Measurements from ENCODE around the gene MAGEB4. TPM values are rescaled to one million over a fixed set of nuclear protein-coding genes. Genes with fewer than 3 reads are reported as not detected.
"Not testable (repeated sequence)": the region's sequence is repeated elsewhere in the genome, so short reads cannot be mapped to it uniquely, and the experiment has no call there.

Gene MAGEB4, protein sequence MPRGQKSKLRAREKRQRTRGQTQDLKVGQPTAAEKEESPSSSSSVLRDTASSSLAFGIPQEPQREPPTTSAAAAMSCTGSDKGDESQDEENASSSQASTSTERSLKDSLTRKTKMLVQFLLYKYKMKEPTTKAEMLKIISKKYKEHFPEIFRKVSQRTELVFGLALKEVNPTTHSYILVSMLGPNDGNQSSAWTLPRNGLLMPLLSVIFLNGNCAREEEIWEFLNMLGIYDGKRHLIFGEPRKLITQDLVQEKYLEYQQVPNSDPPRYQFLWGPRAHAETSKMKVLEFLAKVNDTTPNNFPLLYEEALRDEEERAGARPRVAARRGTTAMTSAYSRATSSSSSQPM
- not detected for total RNA-seq

DNA sequence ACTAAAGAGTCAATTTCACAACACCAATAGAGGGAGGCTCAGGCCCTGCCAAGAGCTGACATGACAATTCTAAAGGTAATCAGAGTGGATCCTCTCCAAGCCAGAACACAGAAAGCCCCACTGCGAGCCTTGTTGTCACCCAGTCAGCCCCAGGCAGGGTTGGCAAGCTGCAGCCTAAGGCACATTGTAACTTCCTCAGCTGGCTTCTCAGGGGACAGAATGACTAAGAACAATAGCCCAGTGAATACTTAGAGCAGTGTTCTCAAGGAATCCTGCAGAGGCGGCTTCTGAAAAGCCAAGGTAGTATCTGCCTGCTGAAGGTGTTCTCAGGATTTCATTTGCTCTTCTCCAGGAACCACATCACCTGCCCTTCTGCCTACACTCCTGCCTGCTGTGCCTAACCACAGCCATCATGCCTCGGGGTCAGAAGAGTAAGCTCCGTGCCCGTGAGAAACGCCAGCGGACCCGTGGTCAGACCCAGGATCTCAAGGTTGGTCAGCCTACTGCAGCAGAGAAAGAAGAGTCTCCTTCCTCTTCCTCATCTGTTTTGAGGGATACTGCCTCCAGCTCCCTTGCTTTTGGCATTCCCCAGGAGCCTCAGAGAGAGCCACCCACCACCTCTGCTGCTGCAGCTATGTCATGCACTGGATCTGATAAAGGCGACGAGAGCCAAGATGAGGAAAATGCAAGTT lies at the start of gene MAGEB4:
Gene MAGEB4 (plus strand): TSS at position 277 of the 692 bp plus-strand sequence. CDS start 136 bp downstream, at position 413.
- POLR2A ChIA-PET, result no interaction called here
- Mint-ChIP-seq H3K36me3 (ENCODE audit: low read depth) (no peaks in the 10 kb centered on the region), H3K4me1 (ENCODE audit: low read depth) (no peaks in the 10 kb centered on the region)

GRCh38 chrX:30193910-30194309 lies 47.9 kb upstream of the MAGEB4 start:
- H3K4me1 Mint-ChIP-seq (ENCODE audit: low read depth); H3K36me3 Mint-ChIP-seq (ENCODE audit: low read depth); H3K27ac Mint-ChIP-seq; POLR2A ChIA-PET; ATAC-seq; CTCF ChIA-PET; H3K4me3 Mint-ChIP-seq; DNase-seq; H3K27me3 Mint-ChIP-seq (ENCODE audit: low read depth); H3K9me3 Mint-ChIP-seq (ENCODE audit: insufficient read depth): not testable (repeated sequence)

More for the DNA sequence above, at the start of gene MAGEB4:
- H3K4me3 Mint-ChIP-seq, result no peak within 1 kb of the TSS
- no peak for ATAC-seq
- CTCF ChIA-PET, result no interaction called here
- H3K27me3 Mint-ChIP-seq (ENCODE audit: low read depth), result no peaks in the 10 kb centered on the region
- no peak for DNase-seq
- no peaks in the 10 kb centered on the region for H3K9me3 Mint-ChIP-seq (ENCODE audit: insufficient read depth)
- H3K27ac Mint-ChIP-seq, result no peak within 1 kb of the TSS

DNA sequence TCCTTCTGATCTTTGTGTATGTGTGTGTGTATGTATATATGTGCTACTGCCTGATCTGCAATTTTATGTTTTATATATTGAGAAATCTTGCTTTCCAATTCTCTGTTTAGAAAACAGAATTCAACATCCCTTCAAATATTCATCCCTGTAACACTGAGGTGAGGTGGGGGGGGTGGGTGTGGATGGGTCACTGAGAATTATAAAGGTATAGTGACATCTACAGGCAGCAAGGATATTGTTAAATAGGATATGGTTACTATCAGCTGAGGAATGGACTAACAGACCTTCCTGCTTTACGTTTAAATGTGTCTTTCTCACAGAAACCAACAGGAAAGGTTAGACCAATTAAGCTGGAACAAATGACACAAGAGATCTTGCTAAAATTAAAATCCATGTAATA lies 45.5 kb upstream of the MAGEB4 start:
- H3K4me1 Mint-ChIP-seq (ENCODE audit: low read depth), result no peaks in the 10 kb centered on the region
- no peaks in the 10 kb centered on the region for H3K36me3 Mint-ChIP-seq (ENCODE audit: low read depth)
- H3K27me3 Mint-ChIP-seq (ENCODE audit: low read depth), result no peaks in the 10 kb centered on the region
- H3K9me3 Mint-ChIP-seq (ENCODE audit: insufficient read depth), result no peaks in the 10 kb centered on the region
- DNase-seq (no peak), ATAC-seq (no peak)
- H3K4me3 Mint-ChIP-seq, result no peak overlapping the region
- no peak overlapping the region for H3K27ac Mint-ChIP-seq
- CTCF ChIA-PET, result no interaction called here
- POLR2A ChIA-PET, result no interaction called here

- Mint-ChIP-seq H3K36me3 (ENCODE audit: low read depth) (no peaks in the 10 kb centered on the region), H3K4me1 (ENCODE audit: low read depth) (no peaks in the 10 kb centered on the region), H3K4me3 (no peak overlapping the region), H3K9me3 (ENCODE audit: insufficient read depth) (no peaks in the 10 kb centered on the region), H3K27ac (no peak overlapping the region), H3K27me3 (ENCODE audit: low read depth) (no peaks in the 10 kb centered on the region)
- DNase-seq (no peak), ATAC-seq (no peak)
- ChIA-PET CTCF (no interaction called here), POLR2A (no interaction called here)
Measured at GRCh38 chrX:30212172-30212571, 29.6 kb upstream of the MAGEB4 start.

- Mint-ChIP-seq H3K4me1 (ENCODE audit: low read depth) (no peaks in the 10 kb centered on the region), H3K27ac (no peak within 1 kb of the TSS), H3K4me3 (no peak within 1 kb of the TSS), H3K27me3 (ENCODE audit: low read depth) (no peaks in the 10 kb centered on the region), H3K9me3 (ENCODE audit: insufficient read depth) (no peaks in the 10 kb centered on the region), H3K36me3 (ENCODE audit: low read depth) (no peaks in the 10 kb centered on the region)
- ChIA-PET CTCF (no interaction called here), POLR2A (no interaction called here)
- no peak for ATAC-seq
- no peak for DNase-seq
Measured at GRCh38 chrX:30215357-30215843, 26.4 kb upstream of the MAGEB4 start, which contains the start of gene MAGEB2. TSS of gene MAGEB2 (plus strand) at chrX:30215563. CDS start at chrX:30218581, 3,018 bp downstream.

DNA sequence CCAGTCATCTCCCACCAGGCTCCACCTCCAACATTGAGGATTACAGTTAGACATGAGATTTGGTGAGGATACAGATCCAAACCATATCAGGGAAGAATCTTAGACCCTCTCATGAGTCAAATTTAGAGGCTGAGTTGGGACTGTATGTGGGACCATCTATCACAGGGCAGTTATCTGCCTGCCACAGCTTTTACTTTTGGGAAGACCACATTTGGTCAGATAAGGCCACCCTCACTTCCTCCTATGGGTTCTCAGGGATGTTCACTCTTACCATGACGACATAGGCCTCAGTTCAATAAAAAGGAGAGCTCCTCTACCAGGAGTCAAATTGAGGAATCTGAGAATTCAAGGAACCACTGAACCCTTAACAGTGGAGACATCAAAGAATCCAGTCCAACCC lies 24.3 kb upstream of the MAGEB4 start:
- POLR2A ChIA-PET, result no interaction called here
- Mint-ChIP-seq H3K4me1 (ENCODE audit: low read depth) (no peaks in the 10 kb centered on the region), H3K4me3 (no peak overlapping the region), H3K27ac (no peak overlapping the region), H3K36me3 (ENCODE audit: low read depth) (no peaks in the 10 kb centered on the region), H3K9me3 (ENCODE audit: insufficient read depth) (no peaks in the 10 kb centered on the region), H3K27me3 (ENCODE audit: low read depth) (no peaks in the 10 kb centered on the region)
- DNase-seq (no peak), ATAC-seq (no peak)
- CTCF ChIA-PET, result no interaction called here

DNA sequence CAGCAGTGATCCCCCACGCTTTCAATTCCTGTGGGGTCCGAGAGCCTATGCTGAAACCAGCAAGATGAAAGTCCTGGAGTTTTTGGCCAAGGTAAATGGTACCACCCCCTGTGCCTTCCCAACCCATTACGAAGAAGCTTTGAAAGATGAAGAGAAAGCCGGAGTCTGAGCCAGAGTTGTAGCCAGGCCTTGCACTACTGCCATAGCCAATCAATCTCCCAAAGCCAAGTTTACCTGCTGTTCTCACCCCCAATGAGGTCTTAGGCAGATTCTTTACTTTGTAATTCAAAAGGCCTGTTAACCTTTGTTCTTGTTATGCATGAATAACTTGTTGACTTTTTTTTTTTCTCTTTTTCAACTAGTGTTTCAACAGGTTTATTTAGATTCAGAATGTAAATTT lies 22.4 kb upstream of the MAGEB4 start:
- ChIA-PET CTCF (no interaction called here), POLR2A (no interaction called here)
- Mint-ChIP-seq H3K27ac (no peak overlapping the region), H3K36me3 (ENCODE audit: low read depth) (no peaks in the 10 kb centered on the region), H3K27me3 (ENCODE audit: low read depth) (no peaks in the 10 kb centered on the region), H3K4me1 (ENCODE audit: low read depth) (no peaks in the 10 kb centered on the region), H3K9me3 (ENCODE audit: insufficient read depth) (no peaks in the 10 kb centered on the region), H3K4me3 (no peak overlapping the region)
- DNase-seq (no peak), ATAC-seq (no peak)

- ATAC-seq, result no peak
- no peaks in the 10 kb centered on the region for H3K27me3 Mint-ChIP-seq (ENCODE audit: low read depth)
- no peak overlapping the region for H3K4me3 Mint-ChIP-seq
- no peak overlapping the region for H3K27ac Mint-ChIP-seq
- ChIA-PET POLR2A (no interaction called here), CTCF (no interaction called here)
- H3K36me3 Mint-ChIP-seq (ENCODE audit: low read depth), result no peaks in the 10 kb centered on the region
- H3K4me1 Mint-ChIP-seq (ENCODE audit: low read depth), result no peaks in the 10 kb centered on the region
- no peak for DNase-seq
- H3K9me3 Mint-ChIP-seq (ENCODE audit: insufficient read depth), result no peaks in the 10 kb centered on the region
Measured at GRCh38 chrX:30220661-30221060, 21.1 kb upstream of the MAGEB4 start.

DNA sequence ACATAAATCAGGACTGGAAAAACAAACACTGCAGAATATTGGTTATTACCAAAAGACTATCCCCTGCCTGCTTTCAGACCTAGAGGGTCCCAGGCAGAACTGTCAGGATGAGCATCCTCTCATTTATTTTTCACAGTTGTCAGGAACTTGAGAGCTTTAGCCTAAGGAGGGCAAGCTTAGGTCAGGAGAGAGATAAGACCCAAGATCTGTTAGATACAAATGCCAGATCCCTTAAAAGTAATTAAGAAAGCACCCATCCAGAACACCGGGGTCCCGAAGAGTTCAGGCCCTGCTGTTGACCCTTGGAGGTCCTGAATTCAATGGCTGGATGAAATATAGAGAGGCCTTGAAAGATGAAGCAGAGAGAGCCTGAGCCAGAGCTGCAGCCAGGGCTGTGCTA lies 17.3 kb upstream of the MAGEB4 start:
- ChIA-PET POLR2A (no interaction called here), CTCF (no interaction called here)
- H3K36me3 Mint-ChIP-seq (ENCODE audit: low read depth), result no peaks in the 10 kb centered on the region
- no peak overlapping the region for H3K4me3 Mint-ChIP-seq
- H3K27me3 Mint-ChIP-seq (ENCODE audit: low read depth), result no peaks in the 10 kb centered on the region
- H3K4me1 Mint-ChIP-seq (ENCODE audit: low read depth), result no peaks in the 10 kb centered on the region
- no peaks in the 10 kb centered on the region for H3K9me3 Mint-ChIP-seq (ENCODE audit: insufficient read depth)
- DNase-seq (no peak), ATAC-seq (no peak)
- no peak overlapping the region for H3K27ac Mint-ChIP-seq

DNA sequence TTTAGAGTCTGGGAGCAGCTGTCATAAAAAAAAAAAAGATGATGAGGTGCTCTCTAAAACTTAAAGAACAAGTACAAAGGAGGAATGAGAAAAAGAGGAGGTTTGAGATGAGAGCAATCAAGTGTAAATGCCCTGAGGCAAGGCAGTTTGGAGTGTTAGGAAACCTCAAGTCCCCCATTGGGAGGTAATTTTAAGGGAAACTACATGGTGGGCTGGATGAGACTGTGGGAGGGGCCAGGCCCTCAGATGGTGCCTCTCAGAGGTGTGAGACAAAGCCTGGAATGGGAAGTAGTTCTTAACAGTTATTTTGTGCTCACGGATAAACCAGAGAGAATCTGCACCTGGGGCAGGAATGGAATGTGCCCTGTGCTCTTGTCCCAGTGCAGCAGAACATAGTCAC lies 13.3 kb upstream of the MAGEB4 start:
- Mint-ChIP-seq H3K9me3 (ENCODE audit: insufficient read depth) (no peaks in the 10 kb centered on the region), H3K27ac (no peak overlapping the region), H3K27me3 (ENCODE audit: low read depth) (no peaks in the 10 kb centered on the region), H3K36me3 (ENCODE audit: low read depth) (no peaks in the 10 kb centered on the region), H3K4me3 (no peak overlapping the region), H3K4me1 (ENCODE audit: low read depth) (no peaks in the 10 kb centered on the region)
- DNase-seq (no peak), ATAC-seq (no peak)
- POLR2A ChIA-PET, result no interaction called here
- CTCF ChIA-PET, result no interaction called here

DNA sequence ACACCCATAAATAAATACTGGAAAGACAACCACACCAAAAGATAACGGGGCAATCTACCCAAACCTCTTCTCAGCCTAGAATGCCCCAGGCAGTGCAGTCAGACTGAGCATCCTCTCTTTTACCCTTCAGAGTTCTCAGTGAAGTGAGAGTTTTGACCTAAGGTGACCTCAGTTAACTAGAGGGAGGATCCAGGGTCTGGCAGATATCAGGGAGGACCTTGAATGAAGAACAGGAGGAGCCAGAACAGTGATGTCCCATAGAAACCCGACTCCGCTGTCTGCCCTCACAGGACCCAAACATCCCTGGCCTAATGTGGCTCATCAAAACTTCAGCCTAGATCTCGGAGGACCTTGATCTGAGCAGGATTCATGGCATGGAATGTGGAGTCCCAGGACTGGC lies 11.4 kb upstream of the MAGEB4 start, which contains the start of gene MAGEB3:
Gene MAGEB3 (plus strand): TSS at position 263 of the 400 bp plus-strand sequence. CDS start 5,268 bp downstream, outside the sequence.
- ChIA-PET POLR2A (no interaction called here), CTCF (no interaction called here)
- H3K4me1 Mint-ChIP-seq (ENCODE audit: low read depth), result no peaks in the 10 kb centered on the region
- no peak within 1 kb of the TSS for H3K4me3 Mint-ChIP-seq
- H3K27me3 Mint-ChIP-seq (ENCODE audit: low read depth), result no peaks in the 10 kb centered on the region
- H3K27ac Mint-ChIP-seq, result no peak within 1 kb of the TSS
- H3K36me3 Mint-ChIP-seq (ENCODE audit: low read depth), result no peaks in the 10 kb centered on the region
- ATAC-seq, result no peak
- no peak for DNase-seq
- no peaks in the 10 kb centered on the region for H3K9me3 Mint-ChIP-seq (ENCODE audit: insufficient read depth)

- no peak within 1 kb of the TSS for H3K4me3 Mint-ChIP-seq
- CTCF ChIA-PET, result no interaction called here
- H3K9me3 Mint-ChIP-seq (ENCODE audit: insufficient read depth), result no peaks in the 10 kb centered on the region
- no peak within 1 kb of the TSS for H3K27ac Mint-ChIP-seq
- POLR2A ChIA-PET, result no interaction called here
- DNase-seq, result no peak
- H3K27me3 Mint-ChIP-seq (ENCODE audit: low read depth), result no peaks in the 10 kb centered on the region
- no peak for ATAC-seq
- H3K36me3 Mint-ChIP-seq (ENCODE audit: low read depth), result no peaks in the 10 kb centered on the region
- no peaks in the 10 kb centered on the region for H3K4me1 Mint-ChIP-seq (ENCODE audit: low read depth)
Measured at GRCh38 chrX:30246769-30247489, 5.1 kb downstream of the MAGEB4 start, which contains the start of gene MAGEB1. TSS of gene MAGEB1 (plus strand) at chrX:30247146. CDS start at chrX:30250494, 3,348 bp downstream.
